Measurements from ENCODE around the gene PARP12. TPM values are rescaled to one million over a fixed set of nuclear protein-coding genes. Genes with fewer than 3 reads are reported as not detected.
A peak's percentile ranks its signal among the peaks of the same experiment; 100 is the strongest.

Gene PARP12
- total and polyA plus RNA-seq, 2 of the 8 experiments (the other 6 are each of a cell fraction or from before 2014, with no cell fraction given): 9.0 to 21.5 TPM

- Histone ChIP-seq H2BK20ac (ENCODE audit: low read length) (no peak overlapping the region), H2AFZ (ENCODE audit: low read length) (no peak overlapping the region), H4K5ac (ENCODE audit: insufficient read length, low read depth, low read length) (no peak overlapping the region), H2BK15ac (ENCODE audit: low read length) (no peak overlapping the region; the same call in 1 of the 2 replicates), H3K79me1 (ENCODE audit: low read depth, low read length) (no peaks in the 10 kb centered on the region), H2BK12ac (ENCODE audit: low read depth, low read length) (no peak overlapping the region), H3K56ac (replicated peaks; ENCODE audit: insufficient read length, low read depth, low read length) (no peak overlapping the region), H3K4me3 (ENCODE audit: extremely low read depth in 1 of 4, insufficient read depth in 2 of 4, low read depth in 3 of 4, low read length in 4 of 4) (no peak overlapping the region), H3K4me2 (ENCODE audit: insufficient read depth in 1 of 2, low read depth in 2 of 2, low read length in 2 of 2) (no peak overlapping the region), H3K9me3 (ENCODE audit: insufficient read depth in 2 of 2, low read depth in 1 of 2, low read length in 1 of 2) (no peaks in the 10 kb centered on the region), H2AK5ac (ENCODE audit: low read depth, low read length) (no peak overlapping the region), H3K79me2 (ENCODE audit: control insufficient read depth in 1 of 2, insufficient read depth in 2 of 2, low read length in 2 of 2) (no peaks in the 10 kb centered on the region), H3K4ac (replicated peaks; ENCODE audit: insufficient read length, low read depth, low read length) (no peak overlapping the region), H3K23ac (ENCODE audit: insufficient read length) (no peak overlapping the region), H2BK120ac (replicated peaks; ENCODE audit: low read depth, low read length) (no peak overlapping the region), H3K27me3 (replicated peaks in 1 of 4; ENCODE audit: control insufficient read depth in 3 of 4, extremely low read depth in 1 of 4, insufficient read depth in 3 of 4, low read length in 3 of 4) (peaks cover 0 to 29% (median 24%) of the 10 kb centered on the region in 4 experiments; a peak in 6 of 7 replicates), H3K9ac (replicated peaks in 1 of 4; ENCODE audit: extremely low read depth in 1 of 4, low read depth in 3 of 4, low read length in 3 of 4) (no peak overlapping the region), H3K23me2 (ENCODE audit: low read depth, low read length) (peaks cover 5% of the 10 kb centered on the region; the same call in 1 of the 2 replicates), H3K18ac (ENCODE audit: extremely low read depth, low read length) (no peak overlapping the region), H3K36me3 (ENCODE audit: control insufficient read depth in 2 of 4, insufficient read depth in 4 of 4, low read length in 3 of 4) (no peaks in the 10 kb centered on the region), H3K14ac (ENCODE audit: insufficient read length) (no peak overlapping the region), H3K27ac (ENCODE audit: low read depth, low read length) (no peak overlapping the region), H2BK5ac (ENCODE audit: low read depth, low read length) (no peak overlapping the region), H3K4me1 (replicated peaks in 1 of 4; ENCODE audit: control insufficient read depth in 3 of 4, insufficient read depth in 4 of 4, low read length in 3 of 4) (peaks cover 0 to 2% (median 0%) of the 10 kb centered on the region in 4 experiments; a peak in 2 of 7 replicates), H4K8ac (ENCODE audit: extremely low read depth, insufficient read depth, low read length) (no peak overlapping the region), H4K20me1 (replicated peaks in 1 of 2; ENCODE audit: control insufficient read depth in 1 of 2, insufficient read depth in 2 of 2, low read length in 2 of 2) (no peaks in the 10 kb centered on the region), H4K91ac (replicated peaks; ENCODE audit: insufficient read length, low read length) (no peak overlapping the region)
- POLR2A ChIA-PET (ENCODE audit: partially characterized antibody): interaction anchor here (1.5 kb wide), 1 partner anchor 10 kb away, joined by 4 read pairs; no protein-coding TSS in a partner anchor
- DNase-seq (ENCODE audit: low read depth in 1 of 2, low spot score in 2 of 2): peak in 1 of 2 experiments; percentile 41
- TF ChIP-seq RAD21 (IDR thresholded peaks at IDR 0.05 in 1 of 2, conservative IDR thresholded peaks at IDR 0.05 in 1 of 2; ENCODE audit: low read depth in 2 of 2, low read length in 2 of 2): no peak
- no peak for TF ChIP-seq GTF2F1 (IDR thresholded peaks at IDR 0.05; ENCODE audit: borderline replicate concordance, low read depth, low read length)
- TF ChIP-seq TBP (IDR thresholded peaks at IDR 0.05; ENCODE audit: low read depth, low read length): no peak
- TF ChIP-seq SIX5 (IDR thresholded peaks at IDR 0.05; ENCODE audit: low read depth, low read length): no peak
- TF ChIP-seq, protein P1, sequence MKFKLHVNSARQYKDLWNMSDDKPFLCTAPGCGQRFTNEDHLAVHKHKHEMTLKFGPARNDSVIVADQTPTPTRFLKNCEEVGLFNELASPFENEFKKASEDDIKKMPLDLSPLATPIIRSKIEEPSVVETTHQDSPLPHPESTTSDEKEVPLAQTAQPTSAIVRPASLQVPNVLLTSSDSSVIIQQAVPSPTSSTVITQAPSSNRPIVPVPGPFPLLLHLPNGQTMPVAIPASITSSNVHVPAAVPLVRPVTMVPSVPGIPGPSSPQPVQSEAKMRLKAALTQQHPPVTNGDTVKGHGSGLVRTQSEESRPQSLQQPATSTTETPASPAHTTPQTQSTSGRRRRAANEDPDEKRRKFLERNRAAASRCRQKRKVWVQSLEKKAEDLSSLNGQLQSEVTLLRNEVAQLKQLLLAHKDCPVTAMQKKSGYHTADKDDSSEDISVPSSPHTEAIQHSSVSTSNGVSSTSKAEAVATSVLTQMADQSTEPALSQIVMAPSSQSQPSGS (IDR thresholded peaks at IDR 0.05; ENCODE audit: low read length): no peak
- TF ChIP-seq CBX8 (IDR thresholded peaks at IDR 0.05; ENCODE audit: borderline replicate concordance, low read depth, low read length): no peak
- CTCF ChIA-PET (ENCODE audit: partially characterized antibody): interaction anchor here (0.6 kb wide), 1 partner anchor 491 kb away, joined by 4 read pairs; no protein-coding TSS in a partner anchor
- no peak for FAIRE-seq
- 93% methylated on average over 10 of the region's 11 CpGs; no CpG with 5 or more reads in 1 of the 2 experiments for WGBS, 2 experiments (ENCODE audit: extremely low coverage in 1 of 2, insufficient coverage in 1 of 2, insufficient read length in 1 of 2, insufficient replicate concordance in 2 of 2, low coverage in 1 of 2, low lambda C conversion rate in 2 of 2, missing lambda C conversion rate in 1 of 2)
These were observed 1.8 kb downstream of the PARP12 start for GRCh38 chr7:140060788-140061606.

All from H1 (cell line).